HG02798 (cell line): ENCODE measurements around the gene BRINP2.

Experiments used
- ATAC-seq: cut with Tn5 transposase; IDR thresholded peaks from one replicate; pipeline ENCODE4 v1.9.1; 2021; ENCODE audit warnings: mild to moderate bottlenecking; ENCODE audit not compliant: unreplicated experiment, poor library complexity

The BRINP2 gene

GRCh38 chr1:177256153-177257075, 85.7 kb downstream of the BRINP2 start:
- peak; percentile 46 for ATAC-seq

- no peak for ATAC-seq
Observed at GRCh38 chr1:177257128-177257527, 86.4 kb downstream of the BRINP2 start.

DNA sequence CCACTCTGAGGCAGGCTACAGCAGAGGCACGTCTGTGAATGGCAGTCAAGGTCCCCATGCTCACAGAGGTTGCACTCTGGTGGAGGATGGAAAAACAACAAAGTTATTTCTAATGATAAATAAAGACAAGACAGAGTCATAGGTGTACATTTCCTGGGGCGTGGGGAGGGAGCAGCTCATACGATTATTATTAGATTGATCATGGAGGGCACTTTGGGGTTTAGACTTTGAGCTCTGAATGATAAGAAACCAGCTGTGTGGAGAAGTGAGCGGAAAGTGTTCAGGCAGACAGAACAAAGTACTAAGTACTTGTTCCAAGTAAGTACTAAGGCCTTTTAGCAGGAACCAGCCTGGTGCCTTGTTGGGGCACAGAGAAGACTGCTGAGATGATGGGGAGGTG, 86.8 kb downstream of the BRINP2 start:
- ATAC-seq = no peak

- ATAC-seq = no peak
Observed at GRCh38 chr1:177270863-177271262, 100.1 kb downstream of the BRINP2 start.

DNA sequence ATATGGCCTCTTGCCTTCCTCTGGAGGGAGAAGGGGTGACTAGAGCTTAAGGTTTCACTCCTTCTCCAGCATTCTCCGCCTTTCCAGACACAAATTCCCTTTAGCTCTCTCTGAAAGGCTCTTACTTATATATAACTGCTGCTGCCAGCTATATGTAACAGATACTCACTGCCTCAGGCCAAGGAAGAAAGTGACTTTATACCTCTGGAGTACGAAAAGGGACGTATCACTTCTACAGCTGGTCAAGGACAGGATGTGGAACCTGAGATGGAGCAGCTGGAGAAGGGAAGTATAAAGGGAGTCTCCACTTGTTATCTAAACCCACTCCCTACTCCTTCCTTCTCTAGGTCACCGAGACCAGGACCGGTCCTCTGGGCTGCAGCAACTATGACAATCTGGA, 102.4 kb downstream of the BRINP2 start:
- ATAC-seq = no peak

DNA sequence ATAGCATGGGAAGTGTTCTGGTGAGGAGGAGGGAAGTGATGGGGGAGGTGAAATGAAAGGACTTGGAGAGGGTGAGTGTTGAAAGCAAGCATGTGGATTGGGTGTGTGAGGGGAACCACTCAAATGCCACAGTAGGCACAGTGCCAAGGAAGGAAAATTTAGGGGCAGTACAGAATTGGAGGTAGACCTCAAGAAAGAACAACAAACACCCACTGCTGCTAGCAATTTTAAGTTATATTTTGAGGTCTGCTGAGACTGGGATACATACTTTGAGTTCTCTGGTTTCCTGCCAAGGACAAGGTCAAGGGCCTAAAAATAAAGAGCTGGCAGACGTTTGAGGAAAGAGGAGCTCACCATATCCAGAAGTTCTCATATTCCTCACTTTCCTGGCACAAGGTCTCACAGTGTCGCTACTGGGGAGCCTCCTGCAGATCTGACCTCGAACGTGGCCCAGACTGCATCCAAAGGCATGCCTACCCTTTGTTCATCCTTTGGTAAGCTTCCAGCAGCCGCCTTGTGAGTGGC, 104.0 kb downstream of the BRINP2 start:
- no peak for ATAC-seq

GRCh38 chr1:177275736-177276135, 105.0 kb downstream of the BRINP2 start:
- no peak for ATAC-seq

DNA sequence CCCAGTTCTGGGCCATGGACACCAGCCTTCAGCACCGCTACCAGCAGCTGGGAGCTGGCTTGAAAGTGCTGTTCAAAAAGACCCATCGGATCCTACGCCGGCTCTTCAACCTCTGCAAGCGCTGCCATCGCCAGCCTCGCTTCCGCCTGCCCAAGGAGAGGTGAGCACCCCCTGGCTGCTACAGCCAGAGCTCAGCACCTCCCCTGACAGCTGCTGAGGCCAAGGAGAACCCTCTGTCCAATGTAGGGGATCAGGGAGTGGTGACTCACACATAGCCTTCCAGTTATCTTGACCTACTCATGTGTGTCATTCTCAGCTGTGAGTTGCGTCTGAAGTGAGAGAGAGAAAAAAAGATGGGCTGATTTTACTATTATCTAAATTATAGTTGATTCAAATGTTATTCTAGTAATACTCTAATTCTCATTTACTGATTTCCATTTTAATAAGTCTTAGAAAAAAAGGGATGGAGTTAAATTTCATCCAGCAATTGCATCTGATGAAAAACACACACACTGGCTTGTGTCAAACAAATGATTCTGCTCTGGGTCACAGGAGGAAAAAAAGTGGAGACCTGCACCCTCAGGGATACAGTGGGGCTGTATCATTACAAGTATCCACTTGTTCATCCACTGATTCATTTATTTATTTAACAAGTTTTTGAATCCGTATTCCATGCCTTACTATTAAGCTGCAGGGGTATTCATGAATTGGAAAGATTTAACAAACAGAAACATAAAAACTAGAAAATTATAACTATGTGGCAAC, 108.0 kb downstream of the BRINP2 start:
- ATAC-seq = no peak

- ATAC-seq = no peak
Observed at GRCh38 chr1:177281901-177282300, 111.1 kb downstream of the BRINP2 start.

DNA sequence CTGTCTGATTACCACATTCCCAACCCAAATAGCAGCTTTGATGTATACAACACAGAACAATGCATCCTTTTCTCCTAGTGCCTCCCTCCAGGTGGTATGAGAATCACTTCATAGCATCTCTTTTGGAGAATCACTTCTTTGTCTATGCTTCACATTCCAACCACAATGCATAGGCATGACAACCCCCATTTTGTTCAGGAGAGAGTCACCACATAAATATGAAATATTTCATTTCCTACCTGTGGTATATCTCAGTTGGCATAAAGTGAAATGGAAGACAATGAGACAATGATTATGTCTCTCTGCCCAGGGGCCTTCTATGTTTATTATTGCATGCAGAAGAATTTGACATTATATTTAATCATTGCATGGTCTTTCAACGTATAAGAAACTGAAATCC, 112.2 kb downstream of the BRINP2 start:
- no peak for ATAC-seq

- no peak for ATAC-seq
Observed at GRCh38 chr1:177283380-177283779, 112.6 kb downstream of the BRINP2 start.

DNA sequence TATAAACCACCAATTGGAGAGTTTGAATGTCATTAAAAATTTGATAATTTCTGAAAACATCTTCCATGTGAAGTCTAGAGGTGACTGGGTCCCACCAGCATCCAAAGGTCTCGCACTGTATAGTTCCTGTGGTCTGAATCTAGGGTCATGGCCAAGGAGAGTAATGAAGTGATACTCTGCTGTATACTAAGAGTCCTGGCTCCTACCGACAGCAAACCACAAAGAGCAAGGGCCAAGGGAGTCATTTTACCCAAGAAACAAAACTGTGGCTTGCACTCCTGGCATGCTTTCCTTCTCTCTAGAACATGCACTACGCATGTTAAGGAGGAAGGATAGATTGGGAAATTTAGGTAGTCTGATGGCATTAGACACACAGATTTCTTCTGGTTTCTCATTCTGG, 115.6 kb downstream of the BRINP2 start:
- no peak for ATAC-seq

GRCh38 chr1:177287270-177287669, 116.5 kb downstream of the BRINP2 start:
- no peak for ATAC-seq

DNA sequence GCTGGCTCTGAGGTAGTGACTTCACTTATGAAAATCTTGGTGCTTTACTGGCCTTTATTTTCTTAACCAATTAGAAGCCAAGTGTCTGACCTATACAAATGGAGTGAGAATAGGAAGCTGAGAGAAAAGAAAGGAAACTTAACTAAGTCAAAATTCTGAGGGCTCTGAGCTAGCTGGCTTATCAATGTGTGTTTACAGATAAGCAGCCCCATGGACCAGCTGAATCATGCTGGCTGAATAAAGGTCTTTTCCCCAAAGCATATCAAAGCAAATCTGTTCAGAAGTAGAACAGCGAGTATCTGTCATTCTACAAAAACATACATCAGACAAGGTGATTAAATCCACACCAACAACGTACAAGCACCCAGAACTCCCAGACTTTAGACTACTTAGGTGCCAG, 117.2 kb downstream of the BRINP2 start:
- ATAC-seq = no peak

GRCh38 chr1:177289532-177289931, 118.8 kb downstream of the BRINP2 start:
- no peak for ATAC-seq

DNA sequence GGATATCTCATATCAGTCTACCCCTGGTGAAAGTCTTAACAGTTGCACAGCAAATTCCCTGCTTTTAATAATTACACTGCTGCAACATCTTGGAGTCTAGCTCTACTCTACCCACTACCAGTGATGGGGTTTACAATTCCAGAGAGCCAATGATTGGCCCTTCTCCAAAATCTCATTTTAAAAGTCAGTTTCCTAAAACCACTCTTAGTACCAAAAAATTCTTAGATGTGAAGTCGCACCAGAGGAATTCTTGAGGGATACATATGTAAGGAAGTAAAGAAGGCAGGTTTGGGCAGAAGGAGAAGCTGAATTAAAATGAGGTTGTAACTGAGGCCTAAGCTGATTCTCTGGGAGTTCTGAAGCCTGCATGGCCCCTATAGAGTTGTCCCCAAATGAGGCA, 129.7 kb downstream of the BRINP2 start:
- ATAC-seq = no peak

GRCh38 chr1:177301425-177302124, 130.8 kb downstream of the BRINP2 start:
- no peak for ATAC-seq

DNA sequence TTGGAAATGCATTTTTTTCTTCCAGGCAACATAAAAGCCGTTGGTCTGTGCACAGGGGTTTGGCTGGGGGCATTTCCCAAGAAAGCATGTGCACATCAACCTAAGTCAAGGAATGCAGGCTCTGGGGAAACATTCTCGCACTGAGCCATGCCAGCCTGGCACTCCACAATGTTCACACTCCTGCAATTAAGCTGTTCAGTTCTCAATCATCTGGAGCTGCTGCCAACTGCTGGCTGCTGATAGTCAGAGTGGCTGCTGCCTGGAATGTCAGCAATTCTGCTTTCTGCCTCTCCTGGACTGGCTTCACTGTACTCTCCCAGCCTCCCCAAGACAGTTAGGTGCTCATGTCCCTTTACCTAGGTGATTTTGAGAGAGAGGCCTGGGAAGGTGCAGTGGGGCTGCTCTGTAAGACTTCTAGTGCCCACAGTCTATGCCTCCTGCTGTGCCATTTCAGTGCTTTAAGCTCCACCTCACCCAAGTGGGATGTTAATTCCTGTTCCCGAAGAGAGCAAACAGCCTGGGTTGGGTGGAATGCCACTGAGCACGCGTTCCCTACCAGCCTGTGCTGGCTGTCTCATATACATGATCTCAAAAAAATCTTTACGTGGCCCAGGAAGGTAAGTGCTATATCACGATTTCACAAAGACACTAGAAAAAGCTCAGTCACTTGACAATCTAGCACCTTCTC, 131.7 kb downstream of the BRINP2 start:
- ATAC-seq = no peak

DNA sequence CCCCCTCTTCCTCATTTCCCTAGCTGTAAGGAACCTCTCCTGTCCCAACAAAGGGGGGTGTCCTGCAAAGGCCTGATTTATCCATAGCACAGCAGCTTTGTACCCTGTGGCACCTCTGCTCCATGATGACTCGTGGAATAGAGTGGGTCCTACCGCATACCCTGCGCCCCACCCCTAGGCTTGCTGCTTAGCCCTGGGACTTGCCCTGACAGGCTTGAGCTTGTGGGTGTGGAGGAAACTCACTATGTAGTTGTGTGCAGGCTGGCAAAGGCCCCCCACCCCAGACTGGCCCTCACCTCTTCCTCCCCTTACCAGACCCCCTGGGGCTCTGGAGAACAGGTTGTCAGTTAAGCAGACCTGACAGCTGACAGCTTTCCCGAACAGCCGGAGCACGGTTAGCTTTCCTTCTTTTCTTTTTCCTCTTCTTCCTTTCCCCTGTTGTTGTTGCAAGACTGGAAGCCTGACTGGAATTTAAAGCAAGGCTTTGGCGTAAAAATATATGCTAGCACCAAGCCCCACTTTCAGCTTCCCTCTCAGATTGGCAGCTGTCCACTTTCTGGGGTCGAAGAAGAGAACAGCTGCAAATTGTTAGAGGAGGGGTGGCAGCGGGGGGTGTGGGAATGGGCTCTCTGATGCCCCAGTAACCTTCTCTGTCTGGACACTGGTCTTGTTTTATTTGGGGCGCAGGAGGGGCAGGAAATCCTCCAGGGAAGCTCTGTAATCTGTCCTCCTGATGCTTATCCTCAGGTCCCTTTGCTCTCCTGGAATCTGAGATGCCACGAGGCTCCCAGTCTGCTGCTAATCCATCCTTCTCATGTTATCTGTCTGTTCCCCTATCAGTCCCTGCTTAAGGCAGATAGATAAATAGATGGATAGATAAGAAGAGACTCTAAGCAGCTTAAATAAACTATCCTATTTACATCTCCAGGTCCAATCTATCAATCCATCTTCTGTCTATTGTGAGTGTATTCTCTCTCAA, 134.6 kb downstream of the BRINP2 start:
- ATAC-seq = no peak
